A204.1 (cell line): ENCODE results near the gene CALD1.

Experiments
- FAIRE-seq: peaks from 2 replicates; lab custom pipeline; 2012; peaks lifted over from hg19 to GRCh38; lab: Jason Lieb, UNC

The CALD1 gene

DNA sequence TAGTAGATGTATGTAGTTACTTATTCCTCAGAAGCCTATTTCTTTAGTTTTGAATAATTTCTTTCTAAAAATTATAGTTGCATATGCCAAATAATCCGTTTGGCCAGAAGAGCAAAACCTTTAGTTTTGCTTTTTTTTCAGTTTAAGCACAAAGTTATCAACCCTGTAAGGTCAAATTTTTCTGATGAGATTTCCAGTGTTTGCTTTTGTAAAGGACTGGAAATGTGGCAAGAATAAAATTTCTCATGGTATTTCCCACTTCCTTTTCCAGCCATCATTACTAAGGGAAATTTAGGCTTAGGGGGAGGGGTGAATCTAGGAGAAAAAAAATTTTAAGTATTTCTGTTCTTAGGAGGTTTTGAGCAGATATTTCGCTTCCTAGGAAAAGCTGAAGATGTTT is 7.6 kb downstream of the CALD1 start:
- no peak for FAIRE-seq

DNA sequence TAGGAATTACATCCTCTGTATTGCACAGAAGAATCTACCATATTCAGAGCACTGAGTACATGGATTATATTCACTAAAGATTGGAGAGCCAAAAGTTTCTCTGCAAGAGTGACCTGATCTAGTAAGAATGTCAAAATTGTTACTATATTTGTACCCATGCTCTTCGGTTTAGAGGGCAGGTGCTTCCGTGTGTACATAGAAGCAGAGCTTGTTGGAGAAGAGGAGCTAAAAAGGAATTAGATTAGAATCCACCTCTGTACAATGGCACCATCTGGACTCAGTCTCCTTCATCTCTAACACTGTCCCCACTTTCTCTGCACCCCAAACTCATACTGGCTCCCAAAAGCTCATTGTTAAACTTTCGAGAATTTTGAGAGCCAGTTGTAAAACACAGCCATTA is 8.3 kb downstream of the CALD1 start:
- no peak for FAIRE-seq

DNA sequence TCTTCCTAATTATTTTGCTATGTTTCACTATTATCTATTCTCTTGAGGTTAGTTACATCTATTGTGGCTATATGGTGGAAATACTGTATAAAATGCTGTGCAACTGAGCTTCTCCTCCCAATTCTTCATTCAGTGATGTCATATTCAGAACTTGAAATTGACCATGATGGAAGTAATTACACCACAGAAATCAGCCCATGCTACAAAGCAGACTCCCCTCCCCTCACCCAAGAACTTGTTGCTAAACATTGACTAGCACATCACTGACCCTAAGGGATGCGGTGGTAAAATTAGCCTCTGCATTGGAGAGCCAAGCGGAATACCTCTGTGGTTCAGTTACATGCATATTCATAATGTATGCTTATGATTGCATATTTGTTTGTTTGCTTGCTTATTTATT is 8.8 kb downstream of the CALD1 start:
- FAIRE-seq, result no peak

DNA sequence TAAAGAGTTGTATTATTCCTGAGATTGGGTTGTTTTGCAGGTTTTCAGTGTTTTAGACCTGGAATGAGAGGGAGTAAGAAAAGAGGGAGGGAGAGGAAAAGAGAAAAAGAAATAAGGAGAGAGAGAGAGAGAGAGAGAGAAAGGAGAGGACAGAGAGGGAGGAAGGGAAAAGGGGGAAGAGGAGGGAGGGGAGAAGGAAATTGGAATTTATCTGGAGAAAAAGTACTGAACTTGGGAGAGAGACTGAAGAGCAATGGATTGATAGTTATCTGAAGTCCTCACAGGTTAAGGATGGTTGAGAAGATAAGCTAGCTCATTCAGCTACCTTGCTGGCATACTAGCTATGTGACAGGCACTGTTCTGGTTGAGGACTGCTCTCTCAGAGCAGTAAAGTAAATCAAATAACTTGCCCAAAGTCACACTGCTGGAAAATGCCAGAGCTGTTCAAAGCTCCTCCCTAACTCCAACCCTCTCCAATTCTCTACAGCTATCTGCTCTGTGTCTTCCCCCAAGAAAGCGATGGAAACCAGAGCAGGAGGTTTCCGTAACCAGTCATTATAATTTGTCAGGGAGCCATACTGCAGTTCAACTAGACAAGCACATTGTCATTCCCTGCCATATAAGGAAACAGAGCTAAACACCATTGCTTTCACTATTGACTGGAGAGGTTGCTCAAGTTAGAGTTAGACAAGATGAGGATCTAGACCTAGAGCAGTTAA is 10.7 kb downstream of the CALD1 start:
- FAIRE-seq, result no peak

DNA sequence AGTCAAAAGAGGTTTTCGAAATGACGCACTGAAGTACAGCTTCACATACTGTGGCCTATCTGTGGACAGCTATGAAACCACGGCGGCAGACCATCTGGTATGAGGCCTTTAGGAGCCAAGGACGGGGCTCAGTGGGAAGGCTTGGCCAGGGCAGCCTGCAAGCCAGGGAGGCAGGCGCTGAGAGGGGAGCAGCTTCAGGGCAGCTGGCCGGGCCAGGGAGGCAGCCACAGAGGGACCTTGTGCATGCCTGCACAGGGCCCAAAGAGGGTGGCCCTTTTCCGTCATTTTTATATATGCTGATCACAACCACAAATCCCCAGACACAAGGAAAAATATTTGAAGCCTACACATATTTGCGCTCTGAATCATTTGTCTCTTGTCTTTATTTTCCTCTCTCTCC is 13.5 kb downstream of the CALD1 start:
- FAIRE-seq, result no peak

DNA sequence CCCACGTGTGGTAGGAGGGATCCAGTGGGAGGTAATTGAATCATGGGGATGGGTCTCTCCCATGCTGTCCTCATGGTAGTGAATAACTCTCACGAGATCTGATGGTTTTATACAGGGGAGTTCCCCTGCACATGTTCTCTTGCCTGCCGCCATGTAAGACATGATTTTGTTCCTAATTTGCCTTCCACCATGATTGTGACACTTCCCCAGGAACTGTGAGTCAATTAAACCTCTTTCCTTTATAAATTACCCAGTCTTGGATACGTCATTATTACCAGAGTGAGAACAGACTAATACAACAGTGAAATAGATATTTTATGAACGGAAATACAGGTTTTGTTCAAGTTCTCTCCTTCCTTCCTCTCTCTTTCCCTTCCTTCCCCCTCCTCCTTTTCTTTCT is 15.8 kb downstream of the CALD1 start:
- no peak for FAIRE-seq

DNA sequence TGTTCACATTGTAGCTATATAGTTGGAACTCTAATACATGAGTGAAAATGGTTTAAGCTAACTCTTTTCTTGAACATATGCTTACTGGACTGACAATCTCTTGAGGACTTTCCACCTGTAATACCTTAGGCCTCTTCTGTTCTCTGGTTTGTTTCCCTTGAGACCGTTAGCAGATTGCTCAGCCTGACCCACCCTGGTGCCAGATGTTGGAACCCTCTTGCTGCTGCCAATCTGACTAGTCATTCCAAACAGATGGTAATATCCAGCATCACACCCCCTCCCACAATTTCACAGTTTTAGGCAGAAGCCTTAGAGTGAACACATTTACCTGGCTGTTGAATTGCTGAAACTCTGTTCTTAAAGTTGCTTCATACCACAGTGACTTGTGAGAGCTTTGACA is 18.7 kb downstream of the CALD1 start:
- no peak for FAIRE-seq

DNA sequence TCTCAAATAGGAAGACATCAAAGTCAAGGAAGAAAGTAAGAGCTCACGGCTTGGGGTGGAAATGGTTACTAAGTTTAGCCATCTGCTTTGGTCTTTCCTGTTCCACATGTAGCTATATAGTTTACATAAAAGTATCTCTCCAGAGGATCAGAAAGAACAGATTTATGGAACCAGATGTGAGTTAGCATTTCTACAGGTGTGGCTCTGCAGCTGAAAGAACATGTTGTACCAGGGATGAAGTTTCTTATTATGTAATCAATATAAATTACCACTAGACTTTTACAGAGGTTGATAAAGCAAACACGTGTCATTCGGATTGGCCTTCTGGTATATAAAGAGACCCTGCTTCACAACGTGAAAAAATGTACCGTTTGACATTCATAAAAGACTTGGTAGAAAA is 19.9 kb downstream of the CALD1 start:
- no peak for FAIRE-seq

DNA sequence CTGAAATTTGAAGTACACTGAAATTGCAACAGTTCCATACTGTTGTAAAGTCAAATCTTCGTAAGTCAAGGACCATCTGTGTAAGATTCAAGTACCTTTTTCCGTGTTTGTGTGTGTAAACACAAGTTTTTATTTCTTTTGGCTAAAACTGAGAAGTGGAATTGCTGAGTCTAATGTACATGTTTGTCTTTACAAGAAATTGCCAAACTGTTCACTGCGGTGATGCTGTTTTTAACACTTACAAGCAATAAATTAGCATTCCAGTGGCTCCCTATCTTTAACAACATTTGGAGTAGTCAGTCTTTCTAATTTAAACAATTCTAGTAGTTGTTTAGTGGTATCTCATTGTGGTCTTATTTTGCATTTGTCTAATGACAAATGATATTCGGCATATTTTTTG is 23.3 kb downstream of the CALD1 start:
- no peak for FAIRE-seq

DNA sequence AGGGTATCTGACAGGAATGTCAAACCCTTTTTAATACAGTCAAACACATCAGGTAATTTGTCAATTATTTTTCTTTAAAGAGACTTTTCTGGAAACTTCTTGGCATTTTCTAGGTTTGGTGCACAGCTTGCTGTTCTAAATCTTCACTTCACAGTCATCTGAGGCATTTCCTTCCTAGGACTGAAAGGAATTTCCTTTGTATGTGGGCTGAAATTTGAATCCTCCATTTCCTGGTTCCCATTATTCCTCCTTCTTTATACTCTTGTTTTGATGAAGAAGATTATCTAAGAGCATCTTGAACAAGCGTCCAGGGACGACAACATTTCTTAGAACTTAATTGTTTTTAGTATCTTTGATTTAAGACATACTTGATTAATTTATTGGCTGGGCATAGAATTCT is 24.9 kb downstream of the CALD1 start:
- no peak for FAIRE-seq

DNA sequence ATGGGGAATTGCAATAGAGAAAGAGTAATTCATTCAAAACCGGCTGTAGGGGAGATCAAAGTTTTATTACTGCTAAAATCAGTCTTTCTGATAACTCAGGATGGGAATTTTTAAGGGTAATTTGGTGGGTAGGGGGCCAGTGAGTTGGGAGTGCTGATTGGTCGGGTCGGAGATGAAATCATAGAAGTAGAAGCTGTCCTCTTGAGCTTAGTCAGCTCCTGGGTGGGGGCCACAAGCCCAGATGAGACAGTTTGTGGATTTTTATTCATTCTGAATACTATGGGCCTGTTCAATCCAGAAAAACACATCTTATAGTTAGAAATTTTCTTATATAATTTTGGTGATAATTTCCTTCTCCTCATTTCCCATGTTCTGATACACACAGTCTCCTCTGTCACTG is 25.4 kb downstream of the CALD1 start:
- FAIRE-seq, result no peak

DNA sequence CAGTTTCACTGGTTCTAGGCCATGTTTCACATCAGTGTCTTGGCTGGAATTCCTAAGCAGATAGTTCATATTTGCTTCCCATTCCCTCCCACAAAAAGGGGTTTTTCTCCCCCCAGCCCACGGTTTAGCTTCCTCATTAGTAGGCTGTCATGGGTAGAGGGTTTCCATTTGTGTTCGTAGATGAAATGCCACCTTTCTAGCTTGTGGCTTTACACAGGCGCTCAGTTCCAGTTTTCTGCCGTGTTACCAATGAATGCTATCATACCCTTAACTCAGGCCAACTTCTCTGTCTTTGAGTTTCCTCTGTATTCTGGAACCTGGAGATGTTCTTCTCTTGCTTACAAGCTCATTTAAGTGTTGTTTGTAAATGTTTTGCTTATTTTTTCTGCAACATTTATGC is 26.8 kb downstream of the CALD1 start:
- FAIRE-seq, result no peak

DNA sequence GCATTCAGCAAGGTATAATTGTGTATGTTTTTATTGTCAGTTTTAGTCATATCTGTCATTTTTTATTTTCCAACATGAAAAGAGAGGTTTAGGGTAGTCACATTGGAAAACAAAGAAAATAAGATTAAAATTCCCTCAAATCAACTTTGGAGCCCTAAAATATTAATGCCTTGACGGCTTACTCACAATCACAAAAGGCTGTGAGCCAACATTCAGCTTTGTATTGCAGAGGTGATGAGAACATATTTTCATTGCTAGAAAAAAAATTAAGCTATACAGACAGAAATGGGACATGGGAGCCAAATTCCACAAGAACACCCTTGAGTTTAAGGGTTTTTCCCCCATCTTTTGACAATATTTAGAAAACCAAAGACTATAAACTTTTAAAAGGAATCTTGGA is 30.2 kb downstream of the CALD1 start:
- no peak for FAIRE-seq

DNA sequence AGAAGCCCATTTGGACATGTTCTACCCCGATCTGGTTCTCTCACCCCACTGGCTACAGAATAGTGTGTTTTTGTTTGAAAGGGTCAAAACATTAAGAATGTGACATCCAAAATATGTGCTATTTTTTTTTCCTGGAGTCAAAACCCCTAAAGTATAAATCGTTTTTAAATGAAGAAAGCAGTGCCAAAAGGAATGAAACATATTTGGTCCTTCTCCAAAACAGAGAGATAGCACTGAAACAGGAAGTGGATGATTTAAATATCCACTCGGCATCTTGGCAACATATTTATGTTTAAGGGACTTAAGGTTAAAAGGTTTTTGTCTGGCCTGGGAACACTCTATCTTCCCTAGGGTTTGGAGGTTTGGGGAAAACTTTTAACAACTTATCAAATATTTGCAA is 32.3 kb downstream of the CALD1 start:
- FAIRE-seq, result no peak

DNA sequence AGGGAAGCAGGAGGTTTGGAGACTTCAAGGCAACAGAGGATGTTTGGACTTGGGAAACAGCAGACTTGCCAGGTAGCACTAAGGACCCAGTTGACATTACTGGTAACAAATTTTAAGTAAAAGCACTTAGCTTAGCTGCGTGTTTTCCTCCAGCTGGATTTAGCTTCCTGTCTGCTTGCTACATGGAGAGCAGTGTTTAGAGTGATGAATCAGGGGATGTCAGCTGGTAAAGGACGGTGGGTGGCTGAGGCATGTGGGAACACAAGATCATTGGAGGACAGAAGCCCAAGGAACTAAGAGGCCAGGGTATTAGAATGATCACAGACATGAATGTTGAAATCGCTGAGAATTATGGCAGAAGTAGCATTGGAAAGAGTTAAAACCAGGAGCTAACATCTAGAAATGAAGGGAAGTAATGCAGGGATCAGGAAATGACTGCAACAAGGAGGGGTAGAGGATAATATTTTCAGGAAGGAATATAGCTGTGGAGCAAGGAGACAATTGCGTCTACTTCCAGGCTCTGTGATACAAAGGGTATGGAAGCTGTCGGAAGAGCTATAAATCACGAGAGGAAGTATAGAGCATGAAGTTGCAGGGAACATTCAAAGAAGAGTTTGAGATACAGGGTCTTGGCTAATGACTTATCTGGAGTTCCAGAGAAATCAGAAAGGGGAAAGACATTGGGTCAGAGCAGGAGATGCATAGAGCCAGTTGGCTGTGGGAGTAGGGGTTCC is 34.4 kb downstream of the CALD1 start:
- FAIRE-seq, result no peak

DNA sequence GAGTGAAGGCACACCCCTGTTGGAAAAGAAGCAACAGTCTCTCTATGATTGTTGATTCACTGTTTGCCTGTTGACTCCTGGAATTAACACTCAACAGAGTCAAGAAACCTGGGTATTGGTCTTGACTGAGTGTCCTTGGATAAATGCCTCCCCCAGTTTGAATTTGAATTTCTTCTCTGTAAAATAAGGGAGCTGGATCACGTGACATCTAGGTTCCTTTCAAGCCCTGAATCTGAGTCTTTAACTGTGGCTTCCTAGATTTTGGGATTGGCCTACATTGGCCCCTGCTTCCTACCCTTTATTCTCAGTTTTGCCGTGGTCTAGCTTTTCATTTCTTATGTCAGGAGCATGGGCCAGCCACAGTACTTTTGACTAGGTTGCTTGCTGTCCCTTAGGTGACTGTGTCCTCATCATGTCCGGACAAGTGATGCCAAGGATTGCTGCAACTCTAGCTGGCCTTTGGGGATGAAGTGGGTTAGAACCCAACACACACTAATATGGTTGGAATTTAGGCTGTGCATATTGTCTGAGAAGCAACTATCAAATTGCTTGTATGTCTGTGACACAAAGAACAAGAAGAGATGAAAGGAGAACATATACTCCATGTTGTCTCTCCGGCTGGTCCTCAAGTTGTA is 35.4 kb downstream of the CALD1 start:
- FAIRE-seq, result no peak

DNA sequence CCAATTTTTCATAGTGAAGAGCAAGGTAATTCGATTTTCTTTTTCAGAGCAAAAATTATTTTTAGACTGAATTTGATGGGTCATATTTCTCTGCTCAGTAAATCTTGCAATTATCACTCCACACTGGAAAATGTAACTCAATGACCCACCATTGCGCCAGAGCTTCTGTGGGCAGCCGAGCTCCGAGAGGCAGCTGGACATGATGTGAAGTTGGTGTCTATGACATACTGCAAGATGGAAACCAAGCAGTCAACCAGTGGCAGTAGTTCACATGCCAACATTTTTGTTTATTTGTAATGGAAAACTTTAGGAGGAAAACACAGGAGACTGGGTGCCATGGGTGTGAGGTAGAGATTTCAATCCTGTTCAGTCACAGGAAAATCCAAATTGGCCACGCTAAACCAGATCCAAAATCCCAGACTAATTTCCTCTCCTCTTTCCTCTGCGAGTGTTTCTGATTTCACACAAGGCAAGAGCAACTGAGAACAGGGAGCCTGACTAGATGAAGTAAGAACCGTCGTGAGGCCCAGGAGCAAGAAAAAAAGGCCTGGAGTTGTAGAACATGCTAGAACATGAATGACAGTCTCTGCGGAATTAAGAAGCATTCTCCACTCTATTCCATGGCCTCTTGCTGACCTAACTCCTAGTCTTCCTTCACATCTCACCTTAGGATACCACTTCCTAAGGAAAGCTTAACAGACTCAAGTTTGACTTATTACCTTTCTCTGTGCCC is 39.3 kb downstream of the CALD1 start:
- FAIRE-seq, result no peak

DNA sequence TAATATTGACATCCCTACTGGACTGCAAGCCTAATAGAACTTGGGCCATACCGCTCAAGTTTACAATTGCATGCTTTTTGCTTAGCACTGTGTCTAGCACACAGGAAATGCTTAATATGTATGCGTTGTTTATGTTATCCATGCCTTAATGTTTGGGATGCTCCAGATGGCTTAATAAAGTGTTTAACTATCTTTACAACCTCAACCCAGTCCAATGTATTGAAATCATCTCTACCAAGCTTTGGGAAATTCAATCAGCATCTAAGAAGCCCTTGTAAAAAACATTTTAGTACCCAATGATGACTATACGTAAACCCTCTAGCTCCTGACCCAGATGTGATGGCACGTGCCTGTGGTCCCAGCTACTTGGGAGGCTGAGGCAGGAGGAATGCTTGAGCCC is 40.0 kb downstream of the CALD1 start:
- no peak for FAIRE-seq

DNA sequence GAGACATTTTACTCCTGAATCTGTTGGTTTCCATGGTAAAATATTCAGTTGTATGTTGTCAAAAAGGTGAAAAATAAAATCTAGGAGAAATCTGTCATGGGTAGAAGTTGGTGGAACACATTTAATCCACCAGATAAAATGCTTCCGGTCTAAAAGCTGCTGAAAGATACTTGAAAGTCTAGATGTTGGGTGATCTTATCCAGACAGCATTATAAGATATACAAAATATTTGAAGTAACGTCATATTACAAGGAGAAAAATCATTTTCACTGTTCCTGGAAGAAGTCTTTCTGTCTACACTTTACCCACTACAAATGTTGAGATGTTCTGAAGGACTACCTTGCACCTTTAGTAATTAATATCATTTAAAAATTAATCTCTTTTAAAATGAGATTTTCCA is 40.9 kb downstream of the CALD1 start:
- FAIRE-seq, result no peak

DNA sequence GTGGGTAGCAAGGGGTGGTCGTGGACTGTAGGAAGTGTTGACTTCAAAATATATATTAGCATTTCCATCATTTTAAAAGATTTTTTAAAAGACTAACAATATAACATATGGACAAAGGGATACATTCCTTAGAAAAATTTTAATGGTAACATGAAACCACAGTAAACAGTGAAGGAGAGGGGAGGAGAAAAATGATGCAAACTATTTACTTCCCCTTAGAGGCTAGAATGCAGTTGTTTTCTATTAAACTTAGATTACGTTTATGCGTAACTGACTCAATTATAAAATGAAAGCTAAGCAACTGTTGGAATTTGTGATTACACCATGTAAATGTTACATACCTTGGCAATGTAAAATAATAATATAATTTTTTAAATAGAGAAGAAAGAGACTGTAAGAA is 41.3 kb downstream of the CALD1 start:
- FAIRE-seq, result no peak

DNA sequence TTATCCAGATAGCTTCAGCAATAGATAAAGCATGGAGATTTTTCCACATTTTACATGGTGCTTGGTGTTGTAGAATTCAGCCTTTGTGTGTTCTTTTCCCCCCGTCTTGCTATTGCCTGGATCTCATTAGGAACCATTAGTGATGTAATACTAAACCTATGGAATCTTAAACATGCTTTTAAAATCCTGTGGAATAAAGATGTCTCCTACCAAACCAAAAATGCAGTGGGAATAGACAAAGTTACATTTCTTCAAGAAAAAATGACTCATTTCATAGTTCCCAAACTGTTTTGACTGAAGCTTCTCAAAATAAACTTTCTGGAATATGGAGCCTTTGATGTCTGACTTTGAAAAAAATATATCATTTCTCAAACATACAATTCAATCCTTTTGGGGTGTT is 44.0 kb downstream of the CALD1 start:
- no peak for FAIRE-seq

DNA sequence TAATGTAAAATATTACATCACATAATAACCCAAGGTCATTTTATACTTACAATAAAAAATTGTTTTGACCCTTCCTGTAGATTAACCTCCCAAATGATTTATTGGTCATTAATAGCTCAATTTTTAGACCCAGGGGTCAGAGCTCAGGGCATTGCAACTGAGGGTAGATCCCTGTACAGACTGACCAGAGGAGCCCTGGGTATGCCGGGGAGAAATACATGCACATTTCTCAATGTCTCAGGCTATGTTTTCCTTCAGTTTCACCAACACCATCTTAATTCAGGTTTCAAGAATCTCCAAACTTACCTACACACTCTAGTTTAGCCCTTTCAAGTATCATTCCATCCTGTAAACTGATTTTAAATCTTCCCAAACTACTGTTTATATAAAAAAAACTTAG is 46.2 kb downstream of the CALD1 start:
- FAIRE-seq, result no peak

DNA sequence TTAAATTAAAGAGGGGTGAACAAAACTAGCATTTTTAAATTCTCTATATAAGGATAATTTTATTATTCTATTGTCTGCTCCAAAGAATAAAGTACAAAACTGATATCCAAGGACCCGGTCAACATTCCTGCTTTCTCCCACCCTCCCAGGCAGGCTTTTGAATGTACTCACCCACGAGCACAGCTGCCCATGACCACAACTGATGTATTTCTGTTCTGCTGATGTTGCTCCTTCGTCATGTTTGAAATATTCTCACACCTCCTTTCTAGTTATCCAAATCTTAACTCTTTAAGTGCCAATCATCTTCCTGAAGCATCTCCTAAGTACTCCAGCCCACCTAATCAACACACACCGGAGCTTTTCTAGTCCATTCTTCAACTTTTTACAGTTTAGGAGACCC is 46.7 kb downstream of the CALD1 start:
- FAIRE-seq, result no peak
